GM21423 (cell line): ENCODE data around the gene TRO.

Source experiments
- ATAC-seq: cut with Tn5 transposase; IDR thresholded peaks from one replicate; pipeline ENCODE4 v1.9.1; 2021; ENCODE audit warnings: mild to moderate bottlenecking, moderate library complexity; ENCODE audit not compliant: unreplicated experiment

TRO gene

DNA sequence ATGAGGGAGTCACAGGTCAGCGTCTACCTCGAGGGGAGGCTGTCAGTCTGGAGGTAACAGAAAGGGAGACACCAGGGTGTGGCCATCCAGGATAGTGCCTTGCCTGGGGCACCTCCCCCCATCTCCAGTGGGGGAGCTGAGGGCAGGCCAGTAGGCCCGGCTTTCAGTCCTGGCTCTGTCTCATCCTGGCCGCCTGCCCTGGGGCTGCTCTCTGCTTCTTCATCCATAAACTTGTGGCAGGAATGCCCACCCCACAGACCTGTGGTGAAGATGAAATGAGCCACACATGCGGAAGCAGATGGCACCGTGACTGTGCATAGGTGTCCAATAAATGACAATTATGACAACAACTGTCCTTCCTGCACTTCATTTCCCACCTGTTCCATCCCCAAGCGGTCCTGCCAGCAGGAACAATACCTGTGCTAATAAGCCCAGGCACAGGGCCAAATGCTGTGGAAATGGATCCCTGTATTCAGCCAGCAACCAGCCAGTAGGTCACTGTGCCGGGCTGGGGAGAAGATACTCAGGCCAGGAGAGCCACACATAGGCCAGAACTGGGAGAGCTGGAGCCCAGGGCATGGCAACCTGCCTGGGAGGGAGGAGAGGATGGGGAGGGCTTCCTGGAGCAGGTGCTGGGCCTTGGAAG lies 30.2 kb downstream of the TRO start:
- no peak for ATAC-seq

DNA sequence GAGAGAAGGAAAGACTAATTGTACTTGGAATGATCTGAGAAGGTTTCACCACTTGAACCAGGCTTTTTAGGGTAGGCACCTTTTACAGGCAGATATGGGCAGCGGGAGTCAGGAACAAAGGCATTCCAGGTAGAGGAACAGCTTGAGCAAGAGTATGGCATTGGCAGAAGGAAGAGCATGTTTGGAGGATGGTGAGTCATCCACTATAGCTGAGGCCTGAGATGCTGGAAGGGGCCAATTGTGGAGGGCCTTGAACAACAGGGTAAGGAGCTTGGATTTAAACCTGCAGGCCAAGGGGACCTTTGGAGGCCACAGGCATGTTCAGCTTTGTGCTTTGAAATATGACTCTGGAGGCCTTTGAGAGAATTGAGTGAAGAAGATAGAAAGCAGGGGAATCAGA lies 41.1 kb downstream of the TRO start:
- no peak for ATAC-seq

DNA sequence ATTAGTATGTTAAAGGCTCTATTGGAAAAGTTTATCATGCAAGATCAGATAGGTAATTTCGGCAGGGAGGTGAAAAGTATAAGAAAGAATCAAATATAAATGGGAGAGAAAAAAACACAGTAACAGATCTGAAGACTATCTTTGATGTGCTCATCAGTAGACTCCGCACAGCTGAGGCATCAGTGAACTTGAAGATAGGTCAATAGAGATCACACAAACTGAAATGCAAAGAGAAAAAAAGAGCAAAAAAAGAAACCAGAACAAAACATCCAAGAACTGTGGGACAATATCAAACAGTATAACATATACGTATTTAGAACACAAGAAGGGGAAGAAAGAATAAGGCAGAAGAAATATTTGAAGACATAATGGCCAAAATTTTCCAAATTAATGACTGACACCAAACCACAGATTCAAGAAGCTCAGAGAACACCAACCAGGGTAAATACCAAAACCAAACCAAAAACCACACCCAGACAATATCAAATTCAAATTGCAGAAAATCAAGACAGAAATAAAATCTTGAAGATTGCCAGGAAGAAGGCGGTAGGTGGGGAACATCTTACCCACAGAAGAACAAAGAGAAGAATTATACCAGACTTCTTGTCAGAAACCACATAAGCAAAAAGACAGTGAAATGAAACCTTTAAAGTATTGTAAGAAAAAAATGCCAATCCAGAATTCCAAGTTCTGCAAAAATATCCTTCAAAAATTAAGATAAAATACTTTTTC lies 44.3 kb downstream of the TRO start:
- no peak for ATAC-seq

DNA sequence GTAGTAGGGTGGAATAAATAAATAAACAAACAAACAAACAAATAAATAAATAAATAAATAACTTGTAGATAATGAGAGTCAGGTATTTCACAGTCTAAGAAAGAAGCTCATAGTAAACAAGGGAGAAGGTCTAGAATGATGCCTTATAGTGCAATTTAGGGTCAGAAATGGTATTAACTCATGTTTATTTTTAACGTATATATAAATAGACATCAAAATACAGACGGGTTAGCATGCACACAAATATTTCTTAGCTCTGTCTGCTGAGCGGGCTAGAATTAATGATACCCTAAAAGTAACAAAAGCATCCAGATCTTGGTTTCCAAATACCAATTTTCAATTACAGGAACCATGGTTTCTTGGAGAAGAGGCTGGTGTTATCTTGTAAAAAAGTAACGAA lies 56.8 kb downstream of the TRO start:
- no peak for ATAC-seq

DNA sequence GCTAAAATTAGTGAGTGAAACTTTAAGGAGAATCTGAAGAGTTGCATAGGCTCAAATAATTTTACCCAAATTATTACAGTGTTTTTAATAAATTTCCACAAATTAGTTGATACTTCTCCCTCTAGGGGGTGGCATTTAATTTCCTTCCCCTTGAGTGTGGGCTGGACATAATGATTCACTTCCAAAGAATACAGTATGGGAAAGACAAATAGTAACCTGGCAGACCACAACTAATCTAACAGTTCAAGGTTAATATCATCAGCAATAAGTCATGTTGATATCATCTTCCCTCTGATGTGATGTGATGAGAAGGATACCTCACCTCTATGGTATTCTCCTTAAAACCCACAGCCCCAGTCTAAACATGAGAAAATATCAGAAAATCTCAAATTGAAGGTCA lies 57.8 kb downstream of the TRO start:
- ATAC-seq = no peak

DNA sequence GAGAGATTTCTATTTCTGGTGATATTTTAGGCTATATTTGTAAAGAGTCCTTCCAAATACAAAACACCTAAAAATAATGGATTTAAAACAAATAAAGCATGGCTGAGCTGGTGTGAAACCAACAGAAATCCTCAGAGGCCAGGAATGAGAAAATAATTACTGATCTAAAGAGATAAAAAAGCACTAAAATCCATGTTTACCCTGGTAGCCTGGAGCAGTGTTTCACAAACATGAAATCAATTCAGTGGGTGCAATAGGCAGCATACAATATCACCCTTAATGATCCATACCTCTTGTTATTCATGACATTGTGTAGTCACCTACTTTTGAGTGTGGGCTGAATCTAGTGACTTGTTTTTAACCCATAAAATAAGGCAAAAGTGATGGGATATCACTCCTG lies 58.8 kb downstream of the TRO start:
- ATAC-seq = no peak

DNA sequence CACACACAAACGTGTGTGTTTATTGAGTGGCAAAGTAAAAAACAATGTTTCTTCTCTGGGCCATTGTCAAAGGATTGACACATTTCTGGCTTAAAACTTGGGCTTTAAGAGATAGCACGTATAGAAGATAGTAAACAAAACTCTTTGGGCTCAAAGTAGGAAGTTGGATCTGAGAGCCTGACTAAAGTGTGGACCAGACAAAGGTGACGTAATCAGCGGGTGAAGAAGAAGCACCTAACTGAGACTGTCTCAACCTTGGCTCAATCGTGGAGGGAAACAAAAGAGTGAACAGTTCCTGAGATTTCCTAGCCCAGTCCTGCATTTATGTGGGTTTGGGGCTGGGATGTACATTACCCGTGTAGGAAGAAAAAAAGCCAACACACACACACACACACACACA lies 59.7 kb downstream of the TRO start:
- ATAC-seq = no peak
